ENCODE measurements around the gene IL27RA. TPM values are rescaled to one million over a fixed set of nuclear protein-coding genes. Genes with fewer than 3 reads are reported as not detected.

IL27RA gene
- total RNA-seq, 4 donors from 2014 or later = 3.0 to 5.5 (median 4.5) TPM

DNA sequence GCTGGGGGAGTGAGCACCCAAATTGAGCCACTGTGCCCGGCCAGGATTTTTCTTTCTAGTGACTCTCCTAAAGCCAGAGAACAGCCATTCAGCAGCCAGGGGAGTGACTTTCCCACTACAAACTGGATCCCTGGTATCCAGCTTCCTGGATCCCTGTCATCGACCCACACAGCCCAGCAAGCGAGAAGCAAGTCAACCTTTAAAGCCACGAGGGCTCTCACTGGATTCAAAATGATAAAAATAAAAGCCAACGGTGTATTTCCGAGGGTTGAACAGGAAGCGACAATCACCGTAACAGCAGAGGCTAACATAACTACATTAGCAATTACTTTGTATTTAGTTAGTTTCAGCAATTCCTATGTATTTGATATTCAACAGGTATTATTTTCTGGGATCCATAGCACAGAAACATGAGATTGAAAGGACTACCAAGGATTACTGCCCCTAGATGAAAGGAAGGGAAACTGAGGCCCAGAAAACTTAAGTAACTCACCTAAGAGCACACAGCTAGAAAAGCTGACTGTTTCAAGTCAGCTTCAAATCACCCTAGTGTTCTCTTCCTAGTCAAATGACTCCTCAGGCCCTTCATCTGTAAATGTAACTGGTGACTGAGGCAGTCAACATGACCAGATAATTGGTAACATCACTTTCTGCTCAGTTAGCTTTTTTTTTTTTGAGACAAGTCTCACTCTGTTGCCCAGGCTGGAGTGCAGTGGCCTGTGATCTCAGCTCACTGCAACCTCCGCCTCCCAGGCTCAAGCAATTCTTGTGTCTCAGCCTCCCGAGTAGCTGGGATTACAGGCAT, 28.1 kb upstream of the IL27RA start:
- Histone ChIP-seq H3K4me1 (peaks cover 23 to 41% (median 38%) of the 10 kb centered on the region in 4 donors), H3K27ac (replicated peaks in 1 of 4) (peak overlapping the region; percentile 97 to 100 (median 99)), H3K27me3 (no peaks in the 10 kb centered on the region), H3K4me3 (no peak overlapping the region), H3K9me3 (peaks cover 0 to 6% (median 0%) of the 10 kb centered on the region in 4 donors), H3K36me3 (no peaks in the 10 kb centered on the region)
- intact Hi-C loops (cut with DNase I) = loop anchor here (5.0 kb wide), 1 partner anchor 51 kb away; the partner anchor contains the start of gene DCAF15
- DNase-seq (ENCODE audit: extremely low spot score) = no peak
- WGBS = 46% methylated on average over 10 of the region's 10 CpGs
- TF ChIP-seq, protein P1, sequence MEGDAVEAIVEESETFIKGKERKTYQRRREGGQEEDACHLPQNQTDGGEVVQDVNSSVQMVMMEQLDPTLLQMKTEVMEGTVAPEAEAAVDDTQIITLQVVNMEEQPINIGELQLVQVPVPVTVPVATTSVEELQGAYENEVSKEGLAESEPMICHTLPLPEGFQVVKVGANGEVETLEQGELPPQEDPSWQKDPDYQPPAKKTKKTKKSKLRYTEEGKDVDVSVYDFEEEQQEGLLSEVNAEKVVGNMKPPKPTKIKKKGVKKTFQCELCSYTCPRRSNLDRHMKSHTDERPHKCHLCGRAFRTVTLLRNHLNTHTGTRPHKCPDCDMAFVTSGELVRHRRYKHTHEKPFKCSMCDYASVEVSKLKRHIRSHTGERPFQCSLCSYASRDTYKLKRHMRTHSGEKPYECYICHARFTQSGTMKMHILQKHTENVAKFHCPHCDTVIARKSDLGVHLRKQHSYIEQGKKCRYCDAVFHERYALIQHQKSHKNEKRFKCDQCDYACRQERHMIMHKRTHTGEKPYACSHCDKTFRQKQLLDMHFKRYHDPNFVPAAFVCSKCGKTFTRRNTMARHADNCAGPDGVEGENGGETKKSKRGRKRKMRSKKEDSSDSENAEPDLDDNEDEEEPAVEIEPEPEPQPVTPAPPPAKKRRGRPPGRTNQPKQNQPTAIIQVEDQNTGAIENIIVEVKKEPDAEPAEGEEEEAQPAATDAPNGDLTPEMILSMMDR (IDR thresholded peaks at IDR 0.05) = no peak
- no peak for TF ChIP-seq POLR2A (IDR thresholded peaks at IDR 0.05; ENCODE audit: low read depth)

DNA sequence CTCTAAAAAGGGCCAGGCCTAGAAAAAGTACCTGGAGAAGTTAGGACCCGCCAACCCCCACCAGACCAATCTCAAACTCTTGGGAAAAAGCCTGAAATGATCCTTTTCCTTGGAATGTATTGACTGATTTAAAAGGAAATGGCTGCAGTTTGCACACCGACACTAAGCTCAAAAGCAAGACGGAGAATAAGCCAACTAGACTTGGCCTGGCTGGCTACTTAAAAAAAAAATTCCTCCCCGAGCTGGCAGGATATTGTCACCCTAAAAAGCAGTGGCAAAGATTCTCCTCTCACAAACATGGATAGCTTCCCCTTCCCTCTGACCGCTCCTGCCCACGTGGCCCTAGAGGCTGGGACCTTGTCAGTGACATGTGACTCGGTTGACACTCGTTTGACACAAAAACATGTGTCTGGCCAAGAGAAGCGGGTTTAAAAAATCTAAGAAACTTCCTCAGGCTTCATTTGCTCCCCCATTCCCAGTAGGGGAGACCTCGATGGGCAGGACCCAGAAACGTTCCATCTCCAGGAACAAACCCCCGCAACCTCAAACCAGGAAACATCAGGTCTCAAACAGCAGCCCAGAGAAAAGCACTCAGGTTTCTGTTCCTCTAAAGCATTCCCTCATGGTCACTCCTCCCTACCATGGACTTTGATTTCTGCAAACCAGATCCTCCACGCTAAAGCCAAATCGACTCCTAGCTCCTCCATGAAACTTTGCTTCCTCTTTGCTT, 26.8 kb upstream of the IL27RA start:
- Histone ChIP-seq H3K27ac (replicated peaks in 1 of 4) (peak overlapping the region; percentile 97 to 100 (median 99)), H3K27me3 (no peaks in the 10 kb centered on the region), H3K4me1 (peaks cover 23 to 41% (median 38%) of the 10 kb centered on the region in 4 donors), H3K9me3 (no peaks in the 10 kb centered on the region), H3K4me3 (peak overlapping the region; percentile 78 to 98 (median 86)), H3K36me3 (no peaks in the 10 kb centered on the region)
- no peak for DNase-seq (ENCODE audit: extremely low spot score)
- TF ChIP-seq POLR2A (IDR thresholded peaks at IDR 0.05; ENCODE audit: low read depth) (no peak), POLR2AphosphoS5 (IDR thresholded peaks at IDR 0.05) (peak in 1 of 2 donors; percentile 71), EP300 (IDR thresholded peaks at IDR 0.05) (no peak)
- intact Hi-C loops (cut with DNase I) = loop anchor here (5.0 kb wide), 1 partner anchor 52 kb away; the partner anchor contains the start of gene DCAF15
- 26% methylated on average over 14 of the region's 14 CpGs for WGBS

DNA sequence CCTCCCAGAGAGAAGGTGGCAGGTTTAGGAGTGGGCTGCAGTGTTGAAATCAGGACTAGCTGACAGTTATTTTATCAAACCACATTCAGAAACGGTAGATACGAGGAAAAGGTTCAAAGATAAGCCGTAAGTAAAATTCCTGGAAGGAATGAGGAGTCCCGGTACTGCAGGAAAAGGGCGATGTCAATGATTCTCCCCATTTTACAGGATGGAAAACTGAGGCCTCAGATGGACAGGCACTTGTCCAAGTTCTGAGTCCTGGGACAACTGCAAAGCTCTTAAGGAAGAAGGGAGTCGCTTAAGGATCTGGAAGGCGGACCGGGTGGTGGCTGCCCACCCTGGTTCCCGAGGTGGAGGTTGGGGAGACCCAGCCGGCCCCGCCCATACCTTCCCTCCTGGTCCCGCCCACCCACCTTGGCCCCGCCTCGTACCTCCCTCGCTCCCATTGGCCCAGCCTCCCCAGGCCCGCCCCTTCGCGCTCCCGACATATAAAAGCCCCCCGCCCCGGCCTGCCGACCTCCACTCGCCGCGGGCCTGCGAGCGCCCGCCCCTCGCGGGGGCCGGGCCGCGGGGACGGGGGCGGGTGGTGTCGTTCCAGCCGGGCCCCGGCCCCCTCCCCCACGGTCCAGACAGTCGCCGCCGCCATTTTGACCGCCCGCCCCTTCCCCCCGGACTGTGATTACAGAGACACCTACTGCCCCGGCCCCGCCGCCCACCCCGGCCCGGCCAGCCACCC, 26.0 kb upstream of the IL27RA start:
- Histone ChIP-seq H3K4me1 (peaks cover 23 to 41% (median 38%) of the 10 kb centered on the region in 4 donors), H3K9me3 (no peaks in the 10 kb centered on the region), H3K27me3 (no peaks in the 10 kb centered on the region), H3K36me3 (no peaks in the 10 kb centered on the region), H3K4me3 (peak overlapping the region; percentile 78 to 98 (median 86)), H3K27ac (replicated peaks in 1 of 4) (peak overlapping the region; percentile 97 to 100 (median 99))
- intact Hi-C loops (cut with DNase I) = loop anchor here (2.0 kb wide), 1 partner anchor 69 kb away; no protein-coding TSS in a partner anchor
- TF ChIP-seq POLR2AphosphoS5 (IDR thresholded peaks at IDR 0.05) = peak in 1 of 2 donors; percentile 48
- TF ChIP-seq, protein P1 (IDR thresholded peaks at IDR 0.05) = no peak
- peak; percentile 97 for DNase-seq (ENCODE audit: extremely low spot score)
- 59% methylated on average over 5 of the region's 50 CpGs for WGBS

DNA sequence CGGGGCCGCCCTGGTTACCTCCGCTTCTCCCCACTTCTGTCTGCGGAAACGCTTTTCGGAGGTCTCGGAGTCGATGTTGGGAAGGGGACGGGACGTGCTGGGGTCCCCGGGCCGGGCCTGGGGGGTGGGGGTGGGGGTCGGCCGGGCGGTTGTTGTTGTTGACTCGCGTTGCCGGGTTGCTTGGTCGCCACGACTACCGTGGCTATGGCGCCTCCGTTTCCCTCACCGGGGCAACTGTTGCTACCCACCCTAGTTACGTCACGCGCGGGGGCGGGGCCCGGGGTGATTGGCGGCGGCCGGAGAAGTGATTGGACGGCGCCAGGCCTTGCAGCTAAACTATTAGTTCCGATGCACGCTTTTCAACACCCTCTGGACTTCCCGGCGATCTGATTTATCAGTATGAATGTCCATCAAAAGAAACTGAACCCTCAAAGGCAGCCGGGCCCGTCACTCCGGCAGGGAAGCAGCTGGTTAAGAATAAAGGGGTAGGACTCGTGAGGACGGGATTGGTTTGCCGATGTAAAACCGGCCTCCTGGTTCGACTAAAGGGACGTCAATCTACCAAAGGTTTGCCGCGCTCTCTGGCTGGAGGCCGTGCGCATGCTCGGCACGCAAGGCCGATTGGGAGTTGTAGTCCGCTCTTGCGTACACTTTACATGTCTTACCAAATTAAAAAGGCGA, 25.3 kb upstream of the IL27RA start, which contains the start of gene RFX1:
Gene RFX1 (minus strand): TSS at position 236 of the 681 bp plus-strand sequence. CDS start 12,477 bp downstream, outside the sequence.
- no peaks in the 10 kb centered on the region for H3K9me3 ChIP-seq
- peak within 1 kb of the TSS; percentile 78 to 98 (median 86) for H3K4me3 ChIP-seq
- peak within 1 kb of the TSS; percentile 97 to 100 (median 99) for H3K27ac ChIP-seq (replicated peaks in 1 of 4)
- intact Hi-C loops (cut with DNase I) = loop anchor here (2.0 kb wide), 1 partner anchor 69 kb away; no protein-coding TSS in a partner anchor
- WGBS = 0% methylated on average over 18 of the region's 58 CpGs
- TF ChIP-seq, protein P1 (IDR thresholded peaks at IDR 0.05) = peak in 1 of 3 experiments; percentile 44
- TF ChIP-seq POLR2AphosphoS5 (IDR thresholded peaks at IDR 0.05) = peak in 1 of 2 donors; percentile 75
- TF ChIP-seq EP300 (IDR thresholded peaks at IDR 0.05) = no peak
- no peaks in the 10 kb centered on the region for H3K36me3 ChIP-seq
- H3K27me3 ChIP-seq = no peaks in the 10 kb centered on the region
- H3K4me1 ChIP-seq = peaks cover 23 to 41% (median 38%) of the 10 kb centered on the region in 4 donors
- DNase-seq (ENCODE audit: extremely low spot score) = peak; percentile 100

All from esophagus muscularis mucosa (tissue), 4 donors.